NCI-H2227 (cell line): ENCODE results near the gene ITPA.

Experiments used
- DNase-seq: peaks from one replicate; lab custom pipeline; 2025; ENCODE audit not compliant: unreplicated experiment; lab: John Stamatoyannopoulos, UW

ITPA gene

GRCh38 chr20:3243718-3244358, 34.5 kb downstream of the ITPA start:
- DNase-seq, result peak; percentile 60

GRCh38 chr20:3244613-3245012, 35.3 kb downstream of the ITPA start:
- no peak for DNase-seq

GRCh38 chr20:3245156-3245555, 35.9 kb downstream of the ITPA start:
- no peak for DNase-seq

GRCh38 chr20:3245711-3246110, 36.4 kb downstream of the ITPA start:
- DNase-seq, result no peak

- no peak for DNase-seq
These were observed 37.4 kb downstream of the ITPA start for GRCh38 chr20:3246682-3247081.

- no peak for DNase-seq
These were observed 38.3 kb downstream of the ITPA start for GRCh38 chr20:3247638-3248037.

GRCh38 chr20:3248167-3248992, 39.1 kb downstream of the ITPA start:
- peak; percentile 47 for DNase-seq

GRCh38 chr20:3248993-3249347, 39.7 kb downstream of the ITPA start:
- DNase-seq, result no peak

GRCh38 chr20:3250091-3250504, 40.8 kb downstream of the ITPA start:
- peak; percentile 27 for DNase-seq

- no peak for DNase-seq
These were observed 42.5 kb downstream of the ITPA start for GRCh38 chr20:3251806-3252205.

- no peak for DNase-seq
These were observed 46.4 kb downstream of the ITPA start for GRCh38 chr20:3255728-3256127.

- DNase-seq, result no peak
These were observed 49.1 kb downstream of the ITPA start for GRCh38 chr20:3258429-3258828.

- no peak for DNase-seq
These were observed 53.3 kb downstream of the ITPA start for GRCh38 chr20:3262566-3262965.

- no peak for DNase-seq
These were observed 60.8 kb downstream of the ITPA start for GRCh38 chr20:3270051-3270450.

- DNase-seq, result no peak
These were observed 64.1 kb downstream of the ITPA start for GRCh38 chr20:3273371-3273770.
